RPMI7951 (cell line): ENCODE measurements around the gene C1QTNF1. TPM values are rescaled to one million over a fixed set of nuclear protein-coding genes. Genes with fewer than 3 reads are reported as not detected.

Source experiments
- DNase-seq: peaks from one replicate; pipeline ENCODE4 v3.0.0-alpha.2; 2012; ENCODE audit warnings: low read depth
- total RNA-seq: library from RNA; depleted of rRNA; stranded (reverse); fragments of >200 nt; shearing (Covaris generic); gene quantifications from 2 replicates; pipeline ENCODE4 v1.2.3, GENCODE V29; 2014; rRNA removed

Gene C1QTNF1
- total RNA-seq, 1 experiment from 2014 or later = 31.8 TPM

- DNase-seq = no peak
These were observed 67.3 kb downstream of the C1QTNF1 start for GRCh38 chr17:79091226-79091670.

GRCh38 chr17:79092567-79092966, 68.6 kb downstream of the C1QTNF1 start:
- DNase-seq = no peak

GRCh38 chr17:79093270-79093669, 69.3 kb downstream of the C1QTNF1 start:
- DNase-seq = no peak

- no peak for DNase-seq
These were observed 70.3 kb downstream of the C1QTNF1 start for GRCh38 chr17:79094261-79094660.

GRCh38 chr17:79095345-79096055, 71.5 kb downstream of the C1QTNF1 start:
- no peak for DNase-seq

GRCh38 chr17:79096477-79096876, 72.5 kb downstream of the C1QTNF1 start:
- DNase-seq = no peak

GRCh38 chr17:79097226-79098055, 73.5 kb downstream of the C1QTNF1 start:
- no peak for DNase-seq

GRCh38 chr17:79098282-79098867, 74.4 kb downstream of the C1QTNF1 start:
- no peak for DNase-seq

Other genes with a start within 250 kb of the C1QTNF1 start
- gene CYTH1, start 241.9 kb upstream of the C1QTNF1 start, total RNA-seq = 14.6 and 14.8 TPM in 2 replicates
- gene USP36, start 183.4 kb upstream of the C1QTNF1 start, total RNA-seq = 9.8 and 11.2 TPM in 2 replicates
- gene CEP295NL, start 121.0 kb upstream of the C1QTNF1 start, total RNA-seq = 0.49 TPM in 1 of 2 replicates, not detected in the other
- gene TIMP2, start 98.8 kb upstream of the C1QTNF1 start, total RNA-seq = 115 and 147 TPM in 2 replicates
- gene LGALS3BP, start 44.2 kb upstream of the C1QTNF1 start, total RNA-seq = 524 and 575 TPM in 2 replicates
- gene CANT1, start 14.4 kb upstream of the C1QTNF1 start, total RNA-seq = 39.2 and 43.6 TPM in 2 replicates
- 3.7 and 4.1 TPM in 2 replicates for gene ENGASE, start 50.7 kb downstream of the C1QTNF1 start, total RNA-seq